Sigmoid colon (tissue), 4 donors: ENCODE data around the gene SETMAR.

Source experiments
- CTCF ChIP-seq, 4 experiments: fragments of 450-650 bp in 3 of 4; fragments of 200-600 bp in 1 of 4; IDR thresholded peaks; one replicate each; pipeline ENCODE4 v1.5.1; 2016 to 2019; ENCODE audit warnings: antibody characterized with exemption in 4 of 4, mild to moderate bottlenecking in 3 of 4, moderate library complexity in 2 of 4
- EP300 ChIP-seq, 4 donors: sonication (generic); formaldehyde crosslinking; IDR thresholded peaks; one replicate each; pipeline ENCODE4 v1.6.1; 2017; ENCODE audit warnings: antibody characterized with exemption in 4 of 4
- POLR2A ChIP-seq, 2 donors: fragments of 450-650 bp; IDR thresholded peaks; one replicate each; pipeline ENCODE4 v1.6.1; 2016; ENCODE audit warnings: antibody characterized with exemption in 2 of 2, mild to moderate bottlenecking in 2 of 2, moderate library complexity in 2 of 2
- POLR2AphosphoS5 ChIP-seq, 4 donors: sonication (generic); formaldehyde crosslinking; IDR thresholded peaks; one replicate each; pipeline ENCODE4 v1.6.1; 2017; ENCODE audit warnings: antibody characterized with exemption in 4 of 4

GRCh38 chr3:4290272-4290893 is 12.8 kb upstream of the SETMAR start:
- no peak for TF ChIP-seq POLR2A (IDR thresholded peaks at IDR 0.05)
- TF ChIP-seq POLR2AphosphoS5 (IDR thresholded peaks at IDR 0.05), result no peak
- peak; percentile 41 to 96 (median 82) for TF ChIP-seq CTCF (IDR thresholded peaks at IDR 0.05)
- TF ChIP-seq EP300 (IDR thresholded peaks at IDR 0.05), result no peak
